Astrocyte (in vitro differentiated cells and primary cell): ENCODE data around the gene ELMO3. TPM values are rescaled to one million over a fixed set of nuclear protein-coding genes. Genes with fewer than 3 reads are reported as not detected.

Experiments used
- DNase-seq: peaks from one replicate; pipeline ENCODE4 v3.0.0-alpha.2; 2010; ENCODE audit warnings: low read depth
- FAIRE-seq: peaks from 2 replicates; lab custom pipeline; 2011; peaks lifted over from hg19 to GRCh38; lab: Jason Lieb, UNC
- H2AFZ ChIP-seq: 2 replicates; pipeline ENCODE4 v1.6.0; 2012; ENCODE audit warnings: low read depth, low read length, inconsistent platforms
- H3K27ac ChIP-seq: 2 replicates; pipeline ENCODE4 v1.5.1; 2011; ENCODE audit warnings: low read depth, low read length, inconsistent platforms
- H3K27me3 ChIP-seq: 2 replicates; pipeline ENCODE4 v1.6.0; 2011; ENCODE audit warnings: low read length, inconsistent platforms; ENCODE audit not compliant: insufficient read depth
- H3K36me3 ChIP-seq: 2 replicates; pipeline ENCODE4 v1.5.1; 2011; ENCODE audit warnings: low read length, inconsistent platforms; ENCODE audit not compliant: insufficient read depth
- H3K4me1 ChIP-seq: 2 replicates; pipeline ENCODE4 v1.5.1; 2011; ENCODE audit warnings: low read length, inconsistent platforms; ENCODE audit not compliant: insufficient read depth
- H3K4me2 ChIP-seq: 2 replicates; pipeline ENCODE4 v1.6.0; 2012; ENCODE audit warnings: low read length, inconsistent platforms
- H3K4me3 ChIP-seq: 2 replicates; pipeline ENCODE4 v1.5.1; 2011; ENCODE audit warnings: low read depth, mild to moderate bottlenecking, low read length, inconsistent platforms; ENCODE audit not compliant: insufficient read depth
- H3K79me2 ChIP-seq: 2 replicates; pipeline ENCODE4 v1.6.0; 2012; ENCODE audit warnings: mild to moderate bottlenecking, low read length, inconsistent platforms; ENCODE audit not compliant: insufficient read depth
- H3K9ac ChIP-seq: 2 replicates; pipeline ENCODE4 v1.6.0; 2012; ENCODE audit warnings: mild to moderate bottlenecking, low read length, inconsistent platforms
- H3K9me3 ChIP-seq: 2 replicates; pipeline ENCODE4 v1.5.1; 2012; ENCODE audit warnings: low read depth, mild to moderate bottlenecking, low read length, inconsistent platforms; ENCODE audit not compliant: insufficient read depth
- H4K20me1 ChIP-seq: 2 replicates; pipeline ENCODE4 v1.6.0; 2012; ENCODE audit warnings: low read length, inconsistent platforms; ENCODE audit not compliant: insufficient read depth
- H3K27ac Mint-ChIP-seq: one replicate; pipeline ENCODE4 v1.8.0; 2021; ENCODE audit warnings: mild to moderate bottlenecking, mixed read lengths; ENCODE audit not compliant: unreplicated experiment
- H3K27me3 Mint-ChIP-seq: one replicate; pipeline ENCODE4 v1.8.0; 2021; ENCODE audit warnings: low read depth, mixed read lengths; ENCODE audit not compliant: unreplicated experiment
- H3K36me3 Mint-ChIP-seq: one replicate; pipeline ENCODE4 v1.8.0; 2021; ENCODE audit warnings: low read depth, mixed read lengths; ENCODE audit not compliant: unreplicated experiment
- H3K4me1 Mint-ChIP-seq: one replicate; pipeline ENCODE4 v1.8.0; 2021; ENCODE audit warnings: low read depth, mixed read lengths; ENCODE audit not compliant: unreplicated experiment
- H3K4me3 Mint-ChIP-seq: one replicate; pipeline ENCODE4 v1.8.0; 2021; ENCODE audit warnings: mild to moderate bottlenecking, moderate library complexity, mixed read lengths; ENCODE audit not compliant: unreplicated experiment
- H3K9me3 Mint-ChIP-seq: one replicate; pipeline ENCODE4 v1.8.0; 2021; ENCODE audit warnings: mild to moderate bottlenecking, mixed read lengths; ENCODE audit not compliant: unreplicated experiment
- CTCF ChIP-seq: IDR thresholded peaks from 2 replicates; pipeline ENCODE4 v1.5.1; 2011; ENCODE audit warnings: low read depth, mild to moderate bottlenecking, inconsistent platforms, low read length, moderate library complexity; ENCODE audit not compliant: insufficient read depth
- EZH2 ChIP-seq: IDR thresholded peaks from 2 replicates; pipeline ENCODE4 v1.6.1; 2012; ENCODE audit warnings: mild to moderate bottlenecking, low read length, inconsistent platforms; ENCODE audit not compliant: insufficient read depth
- total RNA-seq: library from RNA; stranded (reverse); gene quantifications from 2 replicates; pipeline ENCODE4 v1.2.1, GENCODE V29; 2021

ELMO3 gene
- total RNA-seq, 1 donor from 2014 or later: 1.4 TPM

- H3K27me3 Mint-ChIP-seq: peaks cover 40% of the 10 kb centered on the region
- no peak for TF ChIP-seq CTCF
- no peak for TF ChIP-seq EZH2
- Histone ChIP-seq H3K27me3 (peaks cover 32% of the 10 kb centered on the region), H3K9ac (peak within 1 kb of the TSS; percentile 70), H3K9me3 (no peaks in the 10 kb centered on the region), H4K20me1 (peaks cover 10% of the 10 kb centered on the region), H3K27ac (peak within 1 kb of the TSS; percentile 29), H3K79me2 (no peaks in the 10 kb centered on the region), H3K4me3 (peak within 1 kb of the TSS; percentile 58), H3K36me3 (no peaks in the 10 kb centered on the region), H3K4me2 (peak within 1 kb of the TSS; percentile 87), H3K4me1 (peaks cover 31% of the 10 kb centered on the region), H2AFZ (peak within 1 kb of the TSS; percentile 74)
- H3K36me3 Mint-ChIP-seq: peaks cover 7% of the 10 kb centered on the region
- peak; percentile 66 for DNase-seq
- H3K27ac Mint-ChIP-seq: peak within 1 kb of the TSS; percentile 95
- FAIRE-seq: no peak
- no peaks in the 10 kb centered on the region for H3K9me3 Mint-ChIP-seq
- peak within 1 kb of the TSS; percentile 81 for H3K4me3 Mint-ChIP-seq
- peaks cover 23% of the 10 kb centered on the region for H3K4me1 Mint-ChIP-seq
Observed at GRCh38 chr16:67170168-67170948, 28.6 kb upstream of the ELMO3 start, which contains the start of gene NOL3. NOL3 (plus strand) TSS chr16:67170538.

GRCh38 chr16:67170949-67171649 is 27.8 kb upstream of the ELMO3 start:
- peak overlapping the region; percentile 72 for H2AFZ ChIP-seq
- H3K9me3 ChIP-seq: no peaks in the 10 kb centered on the region
- no peak for DNase-seq
- H3K4me3 ChIP-seq: peak overlapping the region; percentile 48
- peak overlapping the region; percentile 95 for H3K27ac Mint-ChIP-seq
- peak overlapping the region; percentile 8 for H3K27ac ChIP-seq
- H3K4me1 Mint-ChIP-seq: peaks cover 23% of the 10 kb centered on the region
- H3K4me1 ChIP-seq: peaks cover 31% of the 10 kb centered on the region
- peak overlapping the region; percentile 70 for H3K9ac ChIP-seq
- peaks cover 11% of the 10 kb centered on the region for H3K36me3 Mint-ChIP-seq
- no peaks in the 10 kb centered on the region for H3K36me3 ChIP-seq
- H3K4me3 Mint-ChIP-seq: peak overlapping the region; percentile 81
- H3K9me3 Mint-ChIP-seq: no peaks in the 10 kb centered on the region
- H3K79me2 ChIP-seq: no peaks in the 10 kb centered on the region
- peak overlapping the region; percentile 87 for H3K4me2 ChIP-seq
- peaks cover 38% of the 10 kb centered on the region for H3K27me3 Mint-ChIP-seq
- no peak for TF ChIP-seq CTCF
- no peak for TF ChIP-seq EZH2
- H3K27me3 ChIP-seq: peaks cover 26% of the 10 kb centered on the region
- FAIRE-seq: no peak
- peaks cover 9% of the 10 kb centered on the region for H4K20me1 ChIP-seq
